ENCODE measurements around the gene ABCC12.

DNA sequence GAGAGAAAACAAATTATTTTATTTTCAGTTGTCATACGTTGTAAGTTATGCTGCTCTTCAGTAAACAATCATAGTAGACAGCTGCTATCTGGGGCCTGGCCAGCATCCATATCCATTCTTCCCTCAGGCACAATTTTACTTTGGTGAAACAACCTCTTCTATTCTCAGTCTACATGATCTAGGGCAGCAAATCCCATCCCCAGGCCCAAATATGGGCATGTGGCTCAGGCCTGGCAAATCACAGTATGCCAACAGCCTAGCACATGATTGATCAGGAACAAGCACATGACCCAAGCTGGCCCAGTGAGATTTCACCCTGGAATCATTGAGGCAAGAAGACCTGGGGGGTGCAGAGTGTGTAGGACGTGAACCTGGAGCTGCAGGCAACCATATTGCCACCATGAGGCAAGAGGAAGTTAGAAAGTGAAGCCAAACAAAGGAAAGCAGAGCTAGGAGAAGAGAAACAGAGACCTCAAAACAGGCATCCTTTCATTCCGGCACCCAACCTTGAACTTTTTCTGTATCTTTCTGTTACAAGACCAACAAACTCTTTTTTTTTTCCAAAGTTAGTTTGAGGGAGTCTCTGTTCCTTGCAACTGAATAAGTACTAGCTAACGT is 10.3 kb upstream of the ABCC12 start:
- TF ChIP-seq CTCF (IDR thresholded peaks at IDR 0.05) (no peak), EZH2 (IDR thresholded peaks at IDR 0.05; ENCODE audit: borderline replicate concordance, insufficient read depth, low read depth, low read length, poor library complexity, severe bottlenecking) (no peak)
